H1 (cell line): ENCODE results near the gene FOXQ1. TPM values are rescaled to one million over a fixed set of nuclear protein-coding genes. Genes with fewer than 3 reads are reported as not detected.

ENCODE experiments used
- CTCF ChIA-PET: fragments of 300-600 bp; sonication (Branson Sonifier 250); formaldehyde crosslinking; loops from one replicate; lab custom pipeline; 2021; ENCODE audit not compliant: partially characterized antibody; lab: Charles Lee
- POLR2A ChIA-PET: fragments of 300-600 bp; sonication (Branson Sonifier 250); formaldehyde crosslinking; loops from one replicate; lab custom pipeline; 2021; ENCODE audit warnings: inconsistent platforms; ENCODE audit not compliant: partially characterized antibody; lab: Charles Lee
- DNase-seq, 2 experiments: peaks; one replicate each; pipeline versions ENCODE4 v3.0.0 to v3.0.0-alpha.2; 2010 to 2022; ENCODE audit warnings: low spot score in 2 of 2, low read depth in 1 of 2, mixed read lengths in 1 of 2
- FAIRE-seq: peaks from 2 replicates; lab custom pipeline; 2011; peaks lifted over from hg19 to GRCh38; lab: Jason Lieb, UNC
- H2AFZ ChIP-seq: 2 replicates; pipeline ENCODE4 v1.8.1; 2012; ENCODE audit warnings: low read length, inconsistent platforms
- H2AK5ac ChIP-seq: 2 replicates; pipeline ENCODE4 v1.6.1; 2013; ENCODE audit warnings: low read depth, low read length
- H2BK120ac ChIP-seq: replicated peaks from 2 replicates; pipeline ENCODE3; 2013; ENCODE audit warnings: low read depth, low read length, inconsistent platforms
- H2BK12ac ChIP-seq: 2 replicates; pipeline ENCODE4 v1.6.1; 2013; ENCODE audit warnings: low read depth, low read length
- H2BK15ac ChIP-seq: 2 replicates; pipeline ENCODE4 v1.6.1; 2013; ENCODE audit warnings: low read length
- H2BK20ac ChIP-seq: 2 replicates; pipeline ENCODE4 v1.6.1; 2013; ENCODE audit warnings: low read length
- H2BK5ac ChIP-seq: 2 replicates; pipeline ENCODE4 v1.6.1; 2013; ENCODE audit warnings: low read depth, low read length
- H3K14ac ChIP-seq: 2 replicates; pipeline ENCODE4 v1.6.1; 2013; ENCODE audit warnings: inconsistent platforms; ENCODE audit not compliant: insufficient read length
- H3K18ac ChIP-seq: 2 replicates; pipeline ENCODE4 v1.6.1; 2013; ENCODE audit warnings: low read length; ENCODE audit errors: extremely low read depth
- H3K23ac ChIP-seq: 2 replicates; pipeline ENCODE4 v1.6.1; 2013; ENCODE audit warnings: inconsistent platforms; ENCODE audit not compliant: insufficient read length
- H3K23me2 ChIP-seq: 2 replicates; pipeline ENCODE4 v1.6.1; 2013; ENCODE audit warnings: low read depth, low read length
- H3K27ac ChIP-seq: 2 replicates; pipeline ENCODE4 v1.6.1; 2011; ENCODE audit warnings: low read depth, low read length, inconsistent platforms
- H3K27me3 ChIP-seq, 4 experiments: replicated peaks in 1 of 4; 1 replicate in 1 of 4; 2 replicates in 3 of 4; pipeline versions ENCODE4 v1.6.1 to v1.8.1; 2011 to 2013; ENCODE audit warnings: low read length in 3 of 4, mild to moderate bottlenecking in 3 of 4, inconsistent platforms in 2 of 4, mixed read lengths in 2 of 4, moderate library complexity in 1 of 4; ENCODE audit not compliant: control insufficient read depth in 3 of 4, insufficient read depth in 3 of 4; ENCODE audit errors: extremely low read depth in 1 of 4
- H3K36me3 ChIP-seq, 4 experiments: 2 replicates each; pipeline versions ENCODE4 v1.6.1 to v1.8.1; 2011 to 2013; ENCODE audit warnings: mild to moderate bottlenecking in 4 of 4, low read length in 3 of 4, moderate library complexity in 2 of 4, control low read depth in 1 of 4, inconsistent platforms in 1 of 4; ENCODE audit not compliant: insufficient read depth in 4 of 4, control insufficient read depth in 2 of 4
- H3K4ac ChIP-seq: replicated peaks from 2 replicates; pipeline ENCODE3; 2013; ENCODE audit warnings: low read length, low read depth, mixed read lengths, inconsistent platforms; ENCODE audit not compliant: insufficient read length
- H3K4me1 ChIP-seq, 4 experiments: replicated peaks in 1 of 4; 1 replicate in 1 of 4; 2 replicates in 3 of 4; pipeline versions ENCODE4 v1.6.1 to v1.8.1; 2011 to 2013; ENCODE audit warnings: low read length in 3 of 4, inconsistent platforms in 2 of 4, mixed read lengths in 1 of 4; ENCODE audit not compliant: insufficient read depth in 4 of 4, control insufficient read depth in 3 of 4
- H3K4me2 ChIP-seq, 2 experiments: 2 replicates each; pipeline versions ENCODE4 v1.6.1 to v1.8.1; 2011 to 2013; ENCODE audit warnings: low read depth in 2 of 2, low read length in 2 of 2, control low read depth in 1 of 2, inconsistent platforms in 1 of 2, mild to moderate bottlenecking in 1 of 2; ENCODE audit not compliant: insufficient read depth in 1 of 2
- H3K4me3 ChIP-seq, 4 experiments: fragments of 200-600, 300-600 bp in 1 of 4; sonication (generic), shearing (Covaris generic), sonication (Bioruptor Twin) in 1 of 4; 2 replicates each; pipeline versions ENCODE4 v1.5.1 to v1.8.1; 2011 to 2016; ENCODE audit warnings: low read length in 4 of 4, low read depth in 3 of 4, control low read depth in 2 of 4, inconsistent platforms in 2 of 4, mild to moderate bottlenecking in 2 of 4, mixed read lengths in 1 of 4, moderate library complexity in 1 of 4; ENCODE audit not compliant: insufficient read depth in 2 of 4; ENCODE audit errors: extremely low read depth in 1 of 4
- H3K56ac ChIP-seq: replicated peaks from 2 replicates; pipeline ENCODE3; 2013; ENCODE audit warnings: low read depth, mild to moderate bottlenecking, mixed read lengths, low read length, inconsistent platforms; ENCODE audit not compliant: insufficient read length
- H3K79me1 ChIP-seq: 2 replicates; pipeline ENCODE4 v1.6.1; 2013; ENCODE audit warnings: low read depth, low read length, control low read depth
- H3K79me2 ChIP-seq, 2 experiments: 2 replicates each; pipeline versions ENCODE4 v1.6.1 to v1.8.1; 2012 to 2013; ENCODE audit warnings: low read length in 2 of 2, mild to moderate bottlenecking in 2 of 2, inconsistent platforms in 1 of 2; ENCODE audit not compliant: insufficient read depth in 2 of 2, control insufficient read depth in 1 of 2
- H3K9ac ChIP-seq, 4 experiments: replicated peaks in 1 of 4; 1 replicate in 1 of 4; 2 replicates in 3 of 4; pipeline versions ENCODE4 v1.6.1 to v1.8.1; 2011 to 2013; ENCODE audit warnings: low read depth in 3 of 4, low read length in 3 of 4, control low read depth in 2 of 4, mild to moderate bottlenecking in 2 of 4, moderate library complexity in 2 of 4, inconsistent platforms in 1 of 4; ENCODE audit errors: extremely low read depth in 1 of 4
- H3K9me3 ChIP-seq, 2 experiments: 2 replicates each; pipeline versions ENCODE4 v1.6.1 to v1.8.1; 2012 to 2013; ENCODE audit warnings: mild to moderate bottlenecking in 2 of 2, moderate library complexity in 2 of 2, control low read depth in 1 of 2, inconsistent platforms in 1 of 2, low read depth in 1 of 2, low read length in 1 of 2, mixed read lengths in 1 of 2; ENCODE audit not compliant: insufficient read depth in 2 of 2
- H4K20me1 ChIP-seq, 2 experiments: replicated peaks in 1 of 2; 2 replicates each; pipeline versions ENCODE3 to v1.8.1; 2011 to 2013; ENCODE audit warnings: inconsistent platforms in 2 of 2, low read length in 2 of 2, mild to moderate bottlenecking in 1 of 2; ENCODE audit not compliant: insufficient read depth in 2 of 2, control insufficient read depth in 1 of 2
- H4K5ac ChIP-seq: 2 replicates; pipeline ENCODE4 v1.6.1; 2013; ENCODE audit warnings: low read length, low read depth, mixed read lengths, inconsistent platforms; ENCODE audit not compliant: insufficient read length
- H4K8ac ChIP-seq: 2 replicates; pipeline ENCODE4 v1.8.0; 2013; ENCODE audit warnings: mild to moderate bottlenecking, moderate library complexity, low read length, inconsistent platforms; ENCODE audit not compliant: insufficient read depth; ENCODE audit errors: extremely low read depth
- H4K91ac ChIP-seq: replicated peaks from 2 replicates; pipeline ENCODE3; 2013; ENCODE audit warnings: low read length, mixed read lengths, inconsistent platforms; ENCODE audit not compliant: insufficient read length
- BCL11A ChIP-seq, 2 experiments: IDR thresholded peaks; one replicate each; pipeline ENCODE4 v1.6.1; 2011; ENCODE audit warnings: low read depth in 2 of 2, low read length in 2 of 2, mild to moderate bottlenecking in 2 of 2
- BRCA1 ChIP-seq: IDR thresholded peaks from 2 replicates; pipeline ENCODE4 v1.6.1; 2012; ENCODE audit warnings: low read depth, low read length, improper control_type of control experiment
- CBX5 ChIP-seq: fragments of 300-800, 300-1000 bp; sonication (generic); IDR thresholded peaks from 2 replicates; pipeline ENCODE4 v1.7.1; 2016; ENCODE audit warnings: antibody characterized with exemption, low read length, low read depth
- CREB1 ChIP-seq: IDR thresholded peaks from 2 replicates; pipeline ENCODE4 v1.6.1; 2012; ENCODE audit warnings: inconsistent platforms
- CTBP2 ChIP-seq: IDR thresholded peaks from 2 replicates; pipeline ENCODE4 v1.7.0; 2011; ENCODE audit warnings: borderline replicate concordance, mild to moderate bottlenecking, moderate library complexity, mixed read lengths, low read length; ENCODE audit not compliant: insufficient read depth, insufficient read length
- EGR1 ChIP-seq: IDR thresholded peaks from 2 replicates; pipeline ENCODE4 v1.6.1; 2011; ENCODE audit warnings: low read depth, low read length, borderline replicate concordance
- MAX ChIP-seq: IDR thresholded peaks from 2 replicates; pipeline ENCODE4 v1.6.1; 2012; ENCODE audit warnings: inconsistent platforms
- POLR2AphosphoS5 ChIP-seq: IDR thresholded peaks from 2 replicates; pipeline ENCODE4 v1.6.1; 2011; ENCODE audit warnings: low read depth, low read length
- RAD21 ChIP-seq, 2 experiments: IDR thresholded peaks in 1 of 2; conservative IDR thresholded peaks in 1 of 2; 2 replicates each; pipeline ENCODE4 v1.6.1; 2011; ENCODE audit warnings: low read depth in 2 of 2, low read length in 2 of 2, improper control_type of control experiment in 1 of 2, inconsistent platforms in 1 of 2, mild to moderate bottlenecking in 1 of 2, moderate library complexity in 1 of 2
- RNF2 ChIP-seq: fragments of 200-900, 300-1000 bp; sonication (generic); IDR thresholded peaks from 2 replicates; pipeline ENCODE4 v1.7.1; 2016; ENCODE audit warnings: borderline replicate concordance, low read depth, mild to moderate bottlenecking, antibody characterized with exemption, low read length; ENCODE audit not compliant: poor library complexity, severe bottlenecking; ENCODE audit errors: missing control alignments
- TEAD4 ChIP-seq: IDR thresholded peaks from 2 replicates; pipeline ENCODE4 v1.6.1; 2012; ENCODE audit warnings: low read depth, low read length, inconsistent platforms, mixed read lengths
- YY1 ChIP-seq: IDR thresholded peaks from 2 replicates; pipeline ENCODE4 v1.6.1; 2011; ENCODE audit warnings: low read depth, mild to moderate bottlenecking, low read length
- WGBS, 2 experiments: shearing (Covaris generic) in 1 of 2; methylation state at CpG; one replicate each; pipeline versions ENCODE4 v1.1.6 to v1.1.7; 2013 to 2015; ENCODE audit warnings: low lambda C conversion rate in 2 of 2, mixed read lengths in 2 of 2, inconsistent platforms in 1 of 2, low coverage in 1 of 2, missing lambda C conversion rate in 1 of 2; ENCODE audit not compliant: insufficient replicate concordance in 2 of 2, insufficient coverage in 1 of 2, insufficient read length in 1 of 2; ENCODE audit errors: extremely low coverage in 1 of 2, missing lambda C conversion rate in 1 of 2; 5-methylcytosine and 5-hydroxymethylcytosine counted together
- polyA plus RNA-seq, 7 experiments: library from polyadenylated mRNA; depleted of rRNA in 3 of 7; stranded (reverse) in 5 of 7; unstranded in 2 of 7; fragments of >200 nt in 5 of 7; fragments of 200-250 nt in 2 of 7; gene quantifications; 1 replicate in 5 of 7; 2 replicates in 1 of 7; 4 replicates in 1 of 7; pipeline versions ENCODE4 v1.2.1 to v1.2.3, GENCODE V29; 2011 to 2013; ENCODE audit warnings: missing spikeins in 2 of 7, mixed read lengths in 2 of 7
- total RNA-seq: library from RNA; stranded (reverse); fragmentation: NEBNext Ultra II Directional; extraction: Animal tissue kit (Norgen Biotek cat#: 25700); gene quantifications from 2 replicates; pipeline ENCODE4 v1.2.1, GENCODE V29; 2021

FOXQ1 gene
- total and polyA plus RNA-seq, 2 of the 8 experiments (the other 6 are each of a cell fraction or from before 2014, with no cell fraction given): 0.03 TPM; not detected in 1

- Histone ChIP-seq H3K4me3 (no peak overlapping the region), H3K27me3 (no peaks in the 10 kb centered on the region), H2BK15ac (no peak overlapping the region), H4K8ac (no peak overlapping the region), H3K56ac (no peak overlapping the region), H3K27ac (no peak overlapping the region), H3K79me1 (no peaks in the 10 kb centered on the region), H3K4me1 (no peaks in the 10 kb centered on the region), H3K4me2 (no peak overlapping the region), H4K5ac (no peak overlapping the region), H3K79me2 (no peaks in the 10 kb centered on the region), H3K4ac (no peak overlapping the region), H2AK5ac (no peak overlapping the region), H2BK5ac (no peak overlapping the region), H4K91ac (no peak overlapping the region), H3K9me3 (no peaks in the 10 kb centered on the region), H3K23me2 (no peaks in the 10 kb centered on the region), H3K36me3 (no peaks in the 10 kb centered on the region), H3K23ac (no peak overlapping the region), H3K14ac (no peak overlapping the region), H3K18ac (no peak overlapping the region), H3K9ac (no peak overlapping the region), H2BK20ac (no peak overlapping the region), H2BK120ac (no peak overlapping the region), H4K20me1 (no peaks in the 10 kb centered on the region), H2AFZ (no peak overlapping the region), H2BK12ac (no peak overlapping the region)
- no peak for TF ChIP-seq EGR1
- TF ChIP-seq YY1: no peak
- no peak for TF ChIP-seq CBX5
- TF ChIP-seq RNF2: no peak
- no peak for TF ChIP-seq CTBP2
- no peak for TF ChIP-seq CREB1
- no peak for TF ChIP-seq POLR2AphosphoS5
- no peak for TF ChIP-seq BRCA1
- TF ChIP-seq TEAD4: no peak
- no peak for TF ChIP-seq BCL11A (IDR thresholded peaks at IDR 0.05; ENCODE audit: low read depth in 2 of 2, low read length in 2 of 2)
- TF ChIP-seq RAD21 (IDR thresholded peaks at IDR 0.05 in 1 of 2, conservative IDR thresholded peaks at IDR 0.05 in 1 of 2; ENCODE audit: low read depth in 2 of 2, low read length in 2 of 2): no peak
- no peak for TF ChIP-seq MAX
- ChIA-PET POLR2A (no interaction called here), CTCF (interaction anchor here (1.2 to 2.2 kb wide), 6 partner anchors 13 to 385 kb away, joined by 3 to 9 read pairs (median 3); no protein-coding TSS in a partner anchor)
- WGBS, 2 experiments: 85% methylated on average over 4 of the region's 4 CpGs; no CpG with 5 or more reads in 1 of the 2 experiments
- DNase-seq (no peak), FAIRE-seq (no peak)
Observed at GRCh38 chr6:1296542-1296941, 15.4 kb upstream of the FOXQ1 start.
